Memory B cell (primary cell): ENCODE data around the gene ZNHIT2.
"Not testable (repeated sequence)": the region's sequence is repeated elsewhere in the genome, so short reads cannot be mapped to it uniquely, and the experiment has no call there.

Experiments
- ATAC-seq: fragments of 150-1000 bp; cut with Tn5 transposase; 2 replicates; pipeline ENCODE4 v1.10.0; 2021; ENCODE audit warnings: low read depth, mild to moderate bottlenecking, moderate library complexity
- DNase-seq, 2 donors: peaks; one replicate each; pipeline ENCODE4 v3.0.0; 2022; ENCODE audit warnings: low spot score in 2 of 2
- H3K27ac Mint-ChIP-seq: one replicate; pipeline ENCODE4 v1.8.0; 2022; ENCODE audit warnings: mild to moderate bottlenecking, moderate library complexity, mixed read lengths
- H3K27me3 Mint-ChIP-seq: one replicate; pipeline ENCODE4 v1.8.0; 2022; ENCODE audit warnings: mixed read lengths
- H3K36me3 Mint-ChIP-seq: one replicate; pipeline ENCODE4 v1.8.0; 2022; ENCODE audit warnings: mild to moderate bottlenecking, mixed read lengths
- H3K4me1 Mint-ChIP-seq: one replicate; pipeline ENCODE4 v1.8.0; 2022; ENCODE audit warnings: mixed read lengths
- H3K4me3 Mint-ChIP-seq: one replicate; pipeline ENCODE4 v1.8.0; 2022; ENCODE audit warnings: mild to moderate bottlenecking, moderate library complexity, mixed read lengths
- H3K9me3 Mint-ChIP-seq: one replicate; pipeline ENCODE4 v1.8.0; 2022; ENCODE audit warnings: mixed read lengths

ZNHIT2 gene

GRCh38 chr11:65118891-65119669 lies 1.6 kb upstream of the ZNHIT2 start:
- H3K27me3 Mint-ChIP-seq, H3K4me3 Mint-ChIP-seq, H3K9me3 Mint-ChIP-seq, DNase-seq, ATAC-seq: not testable (repeated sequence)
- Mint-ChIP-seq H3K4me1 (peaks cover 19% of the 10 kb centered on the region), H3K27ac (peak overlapping the region; percentile 64), H3K36me3 (peaks cover 20% of the 10 kb centered on the region)

DNA sequence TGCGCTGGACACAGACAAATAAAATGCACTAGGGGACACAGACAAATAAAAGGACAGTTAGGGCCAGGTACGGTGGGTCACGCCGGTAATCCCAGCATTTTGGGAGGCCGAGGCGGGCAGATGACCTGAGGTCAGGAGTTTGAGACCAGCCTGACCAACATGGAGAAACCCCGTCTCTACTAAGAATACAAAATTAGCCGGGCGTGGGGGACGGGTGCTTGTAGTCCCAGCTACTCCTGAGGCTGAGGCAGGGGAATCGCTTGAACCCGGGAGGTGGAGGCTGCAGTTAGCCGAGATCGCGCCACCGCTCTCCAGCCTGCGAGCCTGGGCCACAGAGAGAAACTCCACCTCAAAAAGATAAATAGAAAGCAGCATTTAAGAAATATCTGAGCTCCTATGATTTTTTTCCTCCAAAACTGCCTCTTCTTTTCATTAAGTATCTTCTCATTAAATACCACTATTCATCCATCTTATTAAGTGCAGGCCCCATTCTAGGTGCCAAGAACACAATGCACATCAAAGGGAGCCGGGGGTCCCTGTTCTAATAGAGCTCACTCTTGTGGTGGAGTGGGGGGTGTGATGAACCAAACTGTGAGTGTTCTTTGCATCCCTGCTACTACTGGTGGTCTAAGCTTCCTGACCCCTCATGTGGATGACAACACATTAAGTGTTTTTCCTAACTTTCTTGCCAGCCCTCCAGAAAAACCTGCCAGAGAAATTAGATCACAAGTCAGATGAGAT lies 766 bp upstream of the ZNHIT2 start:
- Mint-ChIP-seq H3K36me3 (peaks cover 20% of the 10 kb centered on the region), H3K4me3 (peak overlapping the region; percentile 88), H3K27ac (peak overlapping the region; percentile 95), H3K27me3 (no peaks in the 10 kb centered on the region), H3K4me1 (peaks cover 22% of the 10 kb centered on the region), H3K9me3 (no peaks in the 10 kb centered on the region)
- ATAC-seq (no peak), DNase-seq (no peak)

GRCh38 chr11:65116370-65117205 lies 913 bp downstream of the ZNHIT2 start:
- H3K4me1 Mint-ChIP-seq: peaks cover 23% of the 10 kb centered on the region
- peak overlapping the region; percentile 88 for H3K4me3 Mint-ChIP-seq
- no peaks in the 10 kb centered on the region for H3K27me3 Mint-ChIP-seq
- ATAC-seq (peak; percentile 2), DNase-seq (peak in 1 of 2 donors; percentile 38)
- H3K9me3 Mint-ChIP-seq: no peaks in the 10 kb centered on the region
- H3K27ac Mint-ChIP-seq: peak overlapping the region; percentile 95
- H3K36me3 Mint-ChIP-seq: peaks cover 15% of the 10 kb centered on the region

DNA sequence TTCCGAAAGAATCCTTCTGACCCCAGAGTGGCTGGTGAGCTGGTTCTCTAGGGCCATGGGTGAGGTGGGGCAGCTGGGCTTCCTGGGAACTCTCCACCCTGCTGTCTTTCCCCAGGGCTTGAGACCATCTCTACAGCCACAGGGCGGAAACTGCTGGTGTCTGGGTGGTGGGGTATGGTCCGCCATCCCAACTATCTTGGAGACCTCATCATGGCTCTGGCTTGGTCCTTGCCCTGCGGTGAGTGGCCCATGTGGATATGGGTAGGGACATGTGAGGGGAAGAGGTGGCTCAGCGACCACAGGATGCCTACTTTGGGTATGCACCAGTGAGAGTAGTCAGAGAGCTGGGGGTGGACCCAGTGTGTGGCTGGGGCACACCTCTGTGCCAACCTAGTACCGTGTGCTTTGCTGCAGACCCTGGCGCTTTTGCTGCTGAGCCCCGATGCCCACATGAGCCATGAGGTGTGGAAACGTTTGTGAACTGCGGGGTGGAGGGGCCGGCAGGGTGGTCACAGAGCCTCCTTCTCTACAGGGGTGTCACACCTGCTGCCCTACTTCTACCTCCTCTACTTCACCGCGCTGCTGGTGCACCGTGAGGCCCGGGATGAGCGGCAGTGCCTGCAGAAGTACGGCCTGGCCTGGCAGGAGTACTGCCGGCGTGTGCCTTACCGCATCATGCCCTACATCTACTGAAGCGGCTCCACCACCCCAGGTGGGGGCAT lies 2.0 kb downstream of the ZNHIT2 start:
- H3K27ac Mint-ChIP-seq: no peak overlapping the region
- no peak for ATAC-seq
- no peaks in the 10 kb centered on the region for H3K9me3 Mint-ChIP-seq
- peak overlapping the region; percentile 47 for H3K4me3 Mint-ChIP-seq
- peaks cover 20% of the 10 kb centered on the region for H3K4me1 Mint-ChIP-seq
- no peaks in the 10 kb centered on the region for H3K27me3 Mint-ChIP-seq
- no peak for DNase-seq
- peaks cover 10% of the 10 kb centered on the region for H3K36me3 Mint-ChIP-seq

- Mint-ChIP-seq H3K4me3 (no peak overlapping the region), H3K27me3 (no peaks in the 10 kb centered on the region), H3K27ac (no peak overlapping the region), H3K9me3 (no peaks in the 10 kb centered on the region), H3K36me3 (peaks cover 8% of the 10 kb centered on the region), H3K4me1 (peaks cover 26% of the 10 kb centered on the region)
- ATAC-seq: no peak
- DNase-seq: no peak
Observed at GRCh38 chr11:65114538-65115171, 2.8 kb downstream of the ZNHIT2 start.

GRCh38 chr11:65113839-65114238 lies 3.7 kb downstream of the ZNHIT2 start:
- no peak for DNase-seq
- H3K36me3 Mint-ChIP-seq: peaks cover 8% of the 10 kb centered on the region
- H3K27me3 Mint-ChIP-seq: no peaks in the 10 kb centered on the region
- H3K27ac Mint-ChIP-seq: no peak overlapping the region
- H3K4me1 Mint-ChIP-seq: peaks cover 26% of the 10 kb centered on the region
- no peaks in the 10 kb centered on the region for H3K9me3 Mint-ChIP-seq
- H3K4me3 Mint-ChIP-seq: peak overlapping the region; percentile 5
- ATAC-seq: no peak

DNA sequence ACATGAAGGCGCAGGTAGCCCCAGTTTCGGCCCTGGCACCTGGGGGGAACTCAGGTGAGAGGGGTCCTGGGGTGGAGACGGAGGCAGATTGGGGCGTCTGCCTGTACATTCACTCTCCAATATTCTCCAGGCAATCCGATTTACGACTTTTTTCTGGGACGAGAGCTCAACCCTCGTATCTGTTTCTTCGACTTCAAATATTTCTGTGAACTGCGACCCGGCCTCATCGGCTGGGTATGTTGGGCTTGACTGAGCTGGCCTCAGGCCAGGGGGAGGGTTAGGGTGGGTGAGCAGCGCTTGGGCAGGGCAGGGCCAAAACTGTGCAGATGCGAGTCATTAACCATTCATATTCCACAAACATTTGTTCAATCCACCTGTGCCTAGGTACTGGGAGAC lies 4.1 kb downstream of the ZNHIT2 start:
- Mint-ChIP-seq H3K27ac (peak overlapping the region; percentile 92), H3K4me3 (peak overlapping the region; percentile 92), H3K36me3 (peaks cover 3% of the 10 kb centered on the region), H3K27me3 (no peaks in the 10 kb centered on the region), H3K4me1 (peaks cover 26% of the 10 kb centered on the region), H3K9me3 (no peaks in the 10 kb centered on the region)
- DNase-seq: no peak
- no peak for ATAC-seq

DNA sequence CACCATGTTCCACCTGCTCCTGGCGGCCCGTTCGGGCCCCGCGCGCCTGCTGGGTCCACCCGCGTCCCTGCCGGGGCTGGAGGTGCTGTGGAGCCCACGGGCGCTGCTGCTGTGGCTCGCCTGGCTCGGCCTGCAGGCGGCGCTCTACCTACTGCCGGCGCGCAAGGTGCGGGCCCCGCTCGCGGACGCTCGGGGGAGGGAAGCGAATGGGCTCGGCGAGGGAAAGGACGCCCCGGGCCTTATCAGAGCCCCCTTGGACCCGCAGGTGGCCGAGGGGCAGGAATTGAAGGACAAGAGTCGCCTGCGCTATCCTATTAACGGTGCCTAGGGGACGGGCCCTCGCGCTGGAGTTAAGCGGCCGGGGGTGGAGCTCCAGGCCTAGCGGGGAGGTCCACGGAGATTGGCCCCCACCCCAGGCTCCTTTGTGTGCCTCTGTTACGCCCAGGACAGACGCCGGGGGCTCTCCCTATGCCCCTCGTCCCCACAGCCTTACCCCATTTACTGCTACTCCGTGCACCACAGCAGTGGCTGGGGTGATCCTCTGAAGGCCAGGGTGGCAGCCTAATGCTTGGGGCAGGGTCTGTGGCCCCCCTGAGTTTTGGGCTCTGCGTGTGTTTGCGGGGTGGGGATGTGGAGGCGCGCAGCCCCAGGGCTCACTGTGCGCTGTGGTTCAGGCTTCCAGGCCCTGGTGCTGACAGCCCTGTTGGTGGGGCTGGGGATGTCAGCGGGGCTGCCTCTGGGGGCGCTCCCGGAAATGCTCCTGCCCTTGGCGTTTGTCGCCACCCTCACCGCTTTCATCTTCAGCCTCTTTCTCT lies 4.7 kb downstream of the ZNHIT2 start:
- Mint-ChIP-seq H3K27ac (peak overlapping the region; percentile 92), H3K9me3 (no peaks in the 10 kb centered on the region), H3K4me3 (peak overlapping the region; percentile 92), H3K36me3 (peaks cover under 1% of the 10 kb centered on the region), H3K4me1 (peaks cover 23% of the 10 kb centered on the region), H3K27me3 (no peaks in the 10 kb centered on the region)
- peak; percentile 76 to 82 for DNase-seq
- peak; percentile 51 for ATAC-seq

- DNase-seq (peak; percentile 85 to 92), ATAC-seq (peak; percentile 74)
- H3K27me3 Mint-ChIP-seq: no peaks in the 10 kb centered on the region
- peak within 1 kb of the TSS; percentile 92 for H3K4me3 Mint-ChIP-seq
- H3K4me1 Mint-ChIP-seq: peaks cover 23% of the 10 kb centered on the region
- no peaks in the 10 kb centered on the region for H3K36me3 Mint-ChIP-seq
- H3K27ac Mint-ChIP-seq: peak within 1 kb of the TSS; percentile 92
- no peaks in the 10 kb centered on the region for H3K9me3 Mint-ChIP-seq
Observed at GRCh38 chr11:65111744-65112545, 5.6 kb downstream of the ZNHIT2 start, which contains the start of gene TM7SF2. TM7SF2 (plus strand) TSS chr11:65111872; CDS start chr11:65112016, 144 bp downstream.

DNA sequence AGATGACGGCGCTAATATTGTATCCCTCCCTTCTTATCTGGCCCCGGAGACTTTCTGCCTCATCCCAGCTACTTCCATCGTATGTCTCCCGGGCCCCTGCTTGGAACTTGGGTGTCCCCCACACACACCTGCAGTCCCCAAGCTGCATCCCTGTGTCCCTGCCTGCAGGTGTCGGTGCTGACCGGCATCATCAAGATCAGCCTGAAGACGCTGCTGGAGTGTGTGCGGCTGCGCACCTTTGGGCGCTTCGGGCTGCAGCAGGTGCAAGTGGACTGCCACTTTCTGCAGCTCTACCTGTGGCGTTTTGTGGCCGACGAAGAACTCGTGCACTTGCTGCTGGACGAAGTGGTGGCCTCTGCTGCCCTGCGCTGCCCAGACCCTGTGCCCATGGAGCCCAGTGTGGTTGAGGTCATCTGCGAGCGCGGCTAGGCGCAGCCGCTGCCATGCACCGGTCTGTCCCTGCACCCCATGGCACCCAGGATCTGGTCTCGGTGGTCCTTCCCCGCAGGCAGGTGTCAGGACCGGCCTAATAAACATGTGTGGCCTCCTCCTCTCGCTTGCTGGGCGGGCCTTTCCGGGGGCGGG lies 6.2 kb downstream of the ZNHIT2 start:
- Mint-ChIP-seq H3K27me3 (no peaks in the 10 kb centered on the region), H3K9me3 (no peaks in the 10 kb centered on the region), H3K4me3 (peak overlapping the region; percentile 92), H3K27ac (peak overlapping the region; percentile 92), H3K36me3 (no peaks in the 10 kb centered on the region), H3K4me1 (peaks cover 23% of the 10 kb centered on the region)
- DNase-seq (no peak), ATAC-seq (no peak)

DNA sequence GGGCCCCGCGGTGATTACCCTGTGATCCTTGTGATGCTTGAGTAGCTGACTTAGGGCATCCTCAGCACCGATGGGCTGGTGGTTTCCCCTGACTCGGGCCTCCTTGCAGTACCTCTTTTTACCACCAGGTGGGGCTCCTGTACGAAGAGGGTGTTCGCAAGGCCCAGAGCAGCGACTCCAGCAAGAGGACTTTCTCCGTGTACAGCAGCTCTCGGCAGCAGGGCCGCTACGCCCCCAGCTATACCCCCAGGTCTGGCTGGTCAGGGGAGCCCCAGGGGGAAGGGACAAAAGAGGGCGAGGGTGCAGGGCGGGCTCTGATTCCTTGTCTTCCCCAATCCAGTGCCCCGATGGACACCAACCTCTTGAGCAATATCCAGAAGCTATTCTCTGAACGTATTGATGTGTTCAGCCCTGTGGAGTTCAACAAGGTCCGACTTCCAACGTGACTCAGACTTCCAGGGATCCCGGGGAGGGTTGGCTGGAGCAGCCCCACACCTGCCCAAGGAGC lies 7.1 kb downstream of the ZNHIT2 start:
- H3K36me3 Mint-ChIP-seq: peaks cover 3% of the 10 kb centered on the region
- H3K4me1 Mint-ChIP-seq: peaks cover 22% of the 10 kb centered on the region
- H3K4me3 Mint-ChIP-seq: no peak overlapping the region
- ATAC-seq (peak; percentile 49), DNase-seq (peak; percentile 100)
- H3K9me3 Mint-ChIP-seq: no peaks in the 10 kb centered on the region
- peak overlapping the region; percentile 55 for H3K27ac Mint-ChIP-seq
- no peaks in the 10 kb centered on the region for H3K27me3 Mint-ChIP-seq
